ENCODE measurements around the gene TOMM7.

TOMM7 gene

DNA sequence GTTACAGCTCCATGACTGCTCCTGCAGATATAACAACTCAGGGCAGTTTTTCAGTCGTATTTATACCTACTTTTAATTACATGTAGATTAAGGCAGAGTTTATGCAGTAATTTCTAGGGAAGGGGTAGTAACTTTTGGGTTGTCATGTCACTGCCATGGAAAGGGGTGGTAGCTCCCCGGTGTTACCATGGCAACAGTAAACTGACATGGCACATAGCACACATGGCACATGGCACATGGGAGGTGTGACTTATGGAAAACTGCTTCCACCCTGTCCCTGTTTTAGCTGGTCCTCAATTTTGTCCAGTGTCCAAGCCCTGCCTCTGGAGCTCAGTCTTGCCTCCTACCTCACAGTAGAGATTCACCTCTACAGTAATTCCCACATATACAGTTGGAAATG lies 3.9 kb upstream of the TOMM7 start:
- peaks cover 6 to 7% of the 10 kb centered on the region in 2 donors for H3K27me3 ChIP-seq (ENCODE audit: control insufficient read depth in 2 of 2, insufficient read depth in 2 of 2, low read length in 2 of 2)
- no peaks in the 10 kb centered on the region for H3K9me3 ChIP-seq (ENCODE audit: control insufficient read depth in 2 of 2, low read length in 2 of 2)
- peaks cover 3% of the 10 kb centered on the region in 2 donors for H3K4me1 ChIP-seq (ENCODE audit: control insufficient read depth in 2 of 2, insufficient read depth in 2 of 2, low read length in 2 of 2)
- H3K4me3 ChIP-seq (ENCODE audit: low read length in 2 of 2) = no peak overlapping the region
- no peak overlapping the region for H3K27ac ChIP-seq (ENCODE audit: low read depth in 2 of 2, low read length in 2 of 2)
- no peaks in the 10 kb centered on the region for H3K36me3 ChIP-seq (ENCODE audit: control insufficient read depth in 2 of 2, insufficient read depth in 2 of 2, low read length in 2 of 2)
- no peak overlapping the region for H3K9ac ChIP-seq (ENCODE audit: low read depth in 1 of 2, low read length in 2 of 2)

DNA sequence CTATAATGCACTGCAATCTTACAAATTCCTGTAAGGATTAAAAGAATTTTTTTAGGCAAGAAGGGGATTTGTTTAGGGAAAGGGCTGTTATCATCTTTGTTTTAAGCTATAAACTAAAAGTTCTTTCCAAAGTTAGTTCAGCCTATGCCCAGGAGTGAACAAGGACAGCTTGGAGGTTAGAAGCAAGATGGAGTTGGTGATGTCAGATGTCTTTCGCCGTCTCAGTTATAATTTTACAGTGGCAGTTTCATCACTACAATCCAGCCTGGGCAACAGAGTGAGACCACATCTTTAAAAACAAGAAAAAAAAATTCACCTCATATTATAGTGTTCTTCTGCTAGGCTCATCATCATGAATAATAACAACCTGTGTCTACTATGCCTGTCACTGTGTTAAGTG lies 2.1 kb upstream of the TOMM7 start:
- H3K9me3 ChIP-seq (ENCODE audit: control insufficient read depth in 2 of 2, low read length in 2 of 2) = no peaks in the 10 kb centered on the region
- H3K4me3 ChIP-seq (ENCODE audit: low read length in 2 of 2) = no peak overlapping the region
- H3K9ac ChIP-seq (ENCODE audit: low read depth in 1 of 2, low read length in 2 of 2) = no peak overlapping the region
- no peak overlapping the region for H3K27ac ChIP-seq (ENCODE audit: low read depth in 2 of 2, low read length in 2 of 2)
- peaks cover 3 to 5% of the 10 kb centered on the region in 2 donors for H3K4me1 ChIP-seq (ENCODE audit: control insufficient read depth in 2 of 2, insufficient read depth in 2 of 2, low read length in 2 of 2)
- H3K27me3 ChIP-seq (ENCODE audit: control insufficient read depth in 2 of 2, insufficient read depth in 2 of 2, low read length in 2 of 2) = peaks cover 6 to 7% of the 10 kb centered on the region in 2 donors
- no peaks in the 10 kb centered on the region for H3K36me3 ChIP-seq (ENCODE audit: control insufficient read depth in 2 of 2, insufficient read depth in 2 of 2, low read length in 2 of 2)

DNA sequence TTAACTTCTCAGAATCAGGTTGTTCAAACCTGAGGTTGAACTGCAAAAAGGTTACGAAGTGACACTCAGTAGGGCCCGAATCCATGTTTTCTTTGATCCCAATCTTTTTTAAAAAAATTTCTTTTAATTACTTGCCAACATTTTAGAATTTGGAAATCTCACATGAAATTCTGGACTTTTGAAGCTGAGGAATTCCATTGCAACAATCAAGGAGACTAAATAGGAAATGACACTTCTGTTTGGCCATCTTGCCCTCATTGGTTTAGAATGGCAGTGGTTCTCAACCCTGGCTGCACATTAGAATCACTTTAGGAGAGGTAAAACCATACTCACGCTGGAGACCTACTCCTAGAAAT lies 471 bp upstream of the TOMM7 start:
- Histone ChIP-seq H3K9ac (ENCODE audit: low read depth in 1 of 2, low read length in 2 of 2) (peak overlapping the region in 1 of 2 donors; percentile 82), H3K36me3 (ENCODE audit: control insufficient read depth in 2 of 2, insufficient read depth in 2 of 2, low read length in 2 of 2) (no peaks in the 10 kb centered on the region), H3K9me3 (ENCODE audit: control insufficient read depth in 2 of 2, low read length in 2 of 2) (no peaks in the 10 kb centered on the region), H3K4me3 (ENCODE audit: low read length in 2 of 2) (peak overlapping the region; percentile 93 to 99), H3K4me1 (ENCODE audit: control insufficient read depth in 2 of 2, insufficient read depth in 2 of 2, low read length in 2 of 2) (peaks cover 3 to 5% of the 10 kb centered on the region in 2 donors), H3K27ac (ENCODE audit: low read depth in 2 of 2, low read length in 2 of 2) (peak overlapping the region; percentile 19 to 63), H3K27me3 (ENCODE audit: control insufficient read depth in 2 of 2, insufficient read depth in 2 of 2, low read length in 2 of 2) (peaks cover 6 to 7% of the 10 kb centered on the region in 2 donors)

DNA sequence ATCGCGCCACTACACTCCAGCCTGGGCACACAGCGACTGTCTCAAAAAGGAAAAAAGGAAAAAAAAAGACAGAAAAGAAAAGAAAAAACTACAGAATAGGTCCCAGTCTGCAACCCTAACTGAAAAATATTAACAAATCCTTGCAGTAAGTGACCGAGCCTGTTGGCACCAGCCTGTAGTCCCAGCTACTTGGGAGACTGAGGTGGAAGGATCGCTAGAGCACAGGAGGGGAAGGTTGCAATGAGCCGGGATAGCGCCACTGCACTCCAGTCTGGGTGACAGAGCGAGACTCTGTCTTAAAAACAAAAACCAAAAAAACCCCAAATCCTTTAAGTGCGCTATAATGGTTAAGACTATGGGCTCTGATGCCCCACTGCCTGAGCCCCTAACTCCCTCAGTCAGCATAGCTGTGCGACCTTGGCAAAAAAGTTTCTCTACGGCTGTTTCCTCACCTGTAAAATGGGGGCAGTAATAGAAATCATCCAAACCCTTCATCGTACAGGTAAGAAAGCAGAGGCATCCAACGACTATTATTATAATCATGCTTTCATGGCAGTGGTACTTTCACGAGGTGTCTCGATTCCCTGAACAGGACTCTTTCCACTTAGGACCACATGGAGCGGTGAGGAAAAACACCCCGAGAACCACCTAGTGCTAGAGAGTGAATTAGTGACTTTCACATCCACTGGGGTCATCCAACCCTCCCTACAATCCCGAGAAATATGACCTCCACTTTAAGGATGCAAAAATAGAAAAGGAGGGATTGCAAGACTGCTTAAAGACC lies 755 bp downstream of the TOMM7 start:
- H3K36me3 ChIP-seq (ENCODE audit: control insufficient read depth in 2 of 2, insufficient read depth in 2 of 2, low read length in 2 of 2) = peaks cover 2 to 6% of the 10 kb centered on the region in 2 donors
- H3K27me3 ChIP-seq (ENCODE audit: control insufficient read depth in 2 of 2, insufficient read depth in 2 of 2, low read length in 2 of 2) = peaks cover 3 to 7% of the 10 kb centered on the region in 2 donors
- peaks cover 3 to 5% of the 10 kb centered on the region in 2 donors for H3K4me1 ChIP-seq (ENCODE audit: control insufficient read depth in 2 of 2, insufficient read depth in 2 of 2, low read length in 2 of 2)
- H3K9ac ChIP-seq (ENCODE audit: low read depth in 1 of 2, low read length in 2 of 2) = peak overlapping the region; percentile 82 to 97
- no peaks in the 10 kb centered on the region for H3K9me3 ChIP-seq (ENCODE audit: control insufficient read depth in 2 of 2, low read length in 2 of 2)
- H3K4me3 ChIP-seq (ENCODE audit: low read length in 2 of 2) = peak overlapping the region; percentile 93 to 99
- peak overlapping the region in 1 of 2 donors; percentile 77 for H3K27ac ChIP-seq (ENCODE audit: low read depth in 2 of 2, low read length in 2 of 2)

DNA sequence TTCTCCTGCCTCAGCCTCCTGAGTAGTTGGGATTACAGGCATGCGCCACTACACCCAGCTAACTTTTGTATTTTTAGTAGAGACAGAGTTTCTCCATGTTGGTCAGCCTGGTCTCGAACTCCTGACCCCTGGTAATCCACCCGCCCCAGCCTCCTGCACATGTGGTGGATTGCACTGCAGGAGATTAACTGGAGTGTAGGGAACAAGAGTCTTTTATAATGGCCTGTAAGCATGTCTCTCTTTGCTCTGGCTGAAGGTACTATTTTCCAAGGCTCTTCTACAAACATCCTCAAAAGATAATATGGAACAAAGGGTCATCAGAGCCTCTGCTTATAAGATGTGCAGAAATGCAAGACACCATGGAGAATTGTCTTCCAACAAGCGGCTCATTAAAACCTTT lies 3.2 kb downstream of the TOMM7 start:
- Histone ChIP-seq H3K4me1 (ENCODE audit: control insufficient read depth in 2 of 2, insufficient read depth in 2 of 2, low read length in 2 of 2) (peaks cover 3 to 5% of the 10 kb centered on the region in 2 donors), H3K9me3 (ENCODE audit: control insufficient read depth in 2 of 2, low read length in 2 of 2) (no peaks in the 10 kb centered on the region), H3K9ac (ENCODE audit: low read depth in 1 of 2, low read length in 2 of 2) (no peak overlapping the region), H3K27me3 (ENCODE audit: control insufficient read depth in 2 of 2, insufficient read depth in 2 of 2, low read length in 2 of 2) (no peaks in the 10 kb centered on the region), H3K36me3 (ENCODE audit: control insufficient read depth in 2 of 2, insufficient read depth in 2 of 2, low read length in 2 of 2) (peaks cover 19% of the 10 kb centered on the region in 2 donors), H3K27ac (ENCODE audit: low read depth in 2 of 2, low read length in 2 of 2) (no peak overlapping the region), H3K4me3 (ENCODE audit: low read length in 2 of 2) (no peak overlapping the region)

DNA sequence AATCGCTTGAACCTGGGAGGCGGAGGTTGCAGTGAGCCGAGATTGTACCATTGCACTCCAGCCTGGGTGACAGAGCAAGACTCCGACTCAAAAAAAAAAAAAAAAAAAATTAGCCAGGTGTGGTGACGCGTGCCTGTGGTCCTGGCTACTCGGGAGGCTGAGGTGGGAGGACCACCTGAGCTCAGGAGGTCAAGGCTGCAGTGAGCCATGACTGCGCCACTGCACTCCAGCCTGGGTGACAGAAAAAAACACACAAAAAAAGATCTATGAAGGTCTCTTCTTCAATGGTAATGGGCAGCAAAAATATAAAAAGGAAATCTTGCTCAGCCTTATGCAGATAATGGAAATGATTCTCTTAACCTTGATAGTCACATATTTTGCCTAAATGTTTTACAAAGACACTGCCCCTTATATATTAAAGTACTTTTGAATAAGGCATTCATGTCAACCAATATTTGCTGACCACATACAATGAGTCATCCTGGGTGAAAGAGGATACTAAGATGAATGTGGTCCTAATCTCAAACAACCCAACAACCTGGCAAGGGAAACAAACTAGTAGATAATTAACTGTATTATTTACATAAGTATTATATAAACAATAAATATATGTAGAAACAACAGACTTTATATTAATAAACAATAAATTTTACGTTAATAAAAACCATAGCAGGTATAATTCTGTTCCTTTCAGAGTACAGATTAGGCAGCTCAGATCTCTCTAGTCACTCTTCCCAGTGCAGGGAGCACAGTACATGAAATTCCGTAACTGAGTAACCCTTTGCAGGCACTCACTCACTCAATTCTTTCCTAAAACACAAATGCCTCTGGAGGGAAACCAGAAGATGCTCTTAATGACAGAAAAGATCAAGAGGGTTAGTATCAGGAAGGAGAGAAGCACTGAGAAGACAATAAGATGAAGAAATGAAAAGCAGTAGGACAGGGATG lies 8.1 kb downstream of the TOMM7 start:
- H3K4me3 ChIP-seq (ENCODE audit: low read length in 2 of 2) = no peak overlapping the region
- H3K9ac ChIP-seq (ENCODE audit: low read depth in 1 of 2, low read length in 2 of 2) = no peak overlapping the region
- H3K27me3 ChIP-seq (ENCODE audit: control insufficient read depth in 2 of 2, insufficient read depth in 2 of 2, low read length in 2 of 2) = no peaks in the 10 kb centered on the region
- H3K9me3 ChIP-seq (ENCODE audit: control insufficient read depth in 2 of 2, low read length in 2 of 2) = no peaks in the 10 kb centered on the region
- H3K27ac ChIP-seq (ENCODE audit: low read depth in 2 of 2, low read length in 2 of 2) = no peak overlapping the region
- no peaks in the 10 kb centered on the region for H3K4me1 ChIP-seq (ENCODE audit: control insufficient read depth in 2 of 2, insufficient read depth in 2 of 2, low read length in 2 of 2)
- peaks cover 23 to 27% of the 10 kb centered on the region in 2 donors for H3K36me3 ChIP-seq (ENCODE audit: control insufficient read depth in 2 of 2, insufficient read depth in 2 of 2, low read length in 2 of 2)

DNA sequence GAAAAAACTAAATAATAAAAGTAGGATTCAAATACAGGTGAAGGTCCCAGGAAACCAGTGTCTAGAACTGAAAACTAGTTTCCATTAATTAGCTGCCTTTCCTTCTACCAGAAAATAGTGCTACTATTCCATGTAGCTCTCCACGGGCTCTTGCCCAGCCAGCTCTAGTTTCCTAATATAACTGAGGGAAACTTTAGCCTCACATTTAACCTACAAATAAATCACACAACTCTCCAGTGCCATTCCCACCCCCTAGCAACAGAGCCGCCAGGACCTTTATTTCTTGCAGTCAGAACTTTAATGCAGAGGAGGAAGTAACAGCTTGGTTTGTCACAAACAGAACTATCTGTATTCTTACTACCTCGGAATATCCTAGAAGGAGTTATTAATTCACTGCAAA lies 10.3 kb downstream of the TOMM7 start:
- Histone ChIP-seq H3K4me3 (ENCODE audit: low read length in 2 of 2) (no peak overlapping the region), H3K27ac (ENCODE audit: low read depth in 2 of 2, low read length in 2 of 2) (no peak overlapping the region), H3K9ac (ENCODE audit: low read depth in 1 of 2, low read length in 2 of 2) (no peak overlapping the region), H3K9me3 (ENCODE audit: control insufficient read depth in 2 of 2, low read length in 2 of 2) (no peaks in the 10 kb centered on the region), H3K27me3 (ENCODE audit: control insufficient read depth in 2 of 2, insufficient read depth in 2 of 2, low read length in 2 of 2) (no peaks in the 10 kb centered on the region), H3K36me3 (ENCODE audit: control insufficient read depth in 2 of 2, insufficient read depth in 2 of 2, low read length in 2 of 2) (peaks cover 21 to 27% of the 10 kb centered on the region in 2 donors), H3K4me1 (ENCODE audit: control insufficient read depth in 2 of 2, insufficient read depth in 2 of 2, low read length in 2 of 2) (no peaks in the 10 kb centered on the region)

DNA sequence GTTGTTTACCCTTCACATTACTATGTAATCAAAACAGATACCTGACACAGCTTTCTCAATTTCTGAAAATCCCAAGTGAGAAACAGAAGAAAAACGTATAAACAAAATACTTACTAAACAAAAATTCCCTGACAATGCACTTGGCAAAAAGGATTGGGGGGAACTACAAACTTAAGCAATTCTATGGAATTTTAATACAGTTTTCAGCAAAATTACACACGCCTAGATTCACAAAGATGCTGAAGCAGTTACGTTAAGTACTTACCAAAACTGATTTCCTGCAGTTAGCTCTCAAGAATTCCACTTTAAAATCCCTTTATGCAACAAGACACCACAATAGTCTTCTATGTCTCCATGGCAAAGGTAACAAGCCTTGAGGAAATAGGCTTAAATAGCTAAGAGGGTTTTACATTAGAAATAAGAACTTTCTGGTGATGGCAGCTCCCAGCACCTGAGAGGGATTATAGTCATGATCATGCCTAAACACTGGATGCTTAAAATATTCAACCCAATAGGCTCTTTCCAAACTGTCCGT lies 10.8 kb downstream of the TOMM7 start:
- no peaks in the 10 kb centered on the region for H3K9me3 ChIP-seq (ENCODE audit: control insufficient read depth in 2 of 2, low read length in 2 of 2)
- no peaks in the 10 kb centered on the region for H3K27me3 ChIP-seq (ENCODE audit: control insufficient read depth in 2 of 2, insufficient read depth in 2 of 2, low read length in 2 of 2)
- H3K27ac ChIP-seq (ENCODE audit: low read depth in 2 of 2, low read length in 2 of 2) = no peak overlapping the region
- no peaks in the 10 kb centered on the region for H3K4me1 ChIP-seq (ENCODE audit: control insufficient read depth in 2 of 2, insufficient read depth in 2 of 2, low read length in 2 of 2)
- H3K36me3 ChIP-seq (ENCODE audit: control insufficient read depth in 2 of 2, insufficient read depth in 2 of 2, low read length in 2 of 2) = peaks cover 16 to 25% of the 10 kb centered on the region in 2 donors
- no peak overlapping the region for H3K4me3 ChIP-seq (ENCODE audit: low read length in 2 of 2)
- H3K9ac ChIP-seq (ENCODE audit: low read depth in 1 of 2, low read length in 2 of 2) = no peak overlapping the region

DNA sequence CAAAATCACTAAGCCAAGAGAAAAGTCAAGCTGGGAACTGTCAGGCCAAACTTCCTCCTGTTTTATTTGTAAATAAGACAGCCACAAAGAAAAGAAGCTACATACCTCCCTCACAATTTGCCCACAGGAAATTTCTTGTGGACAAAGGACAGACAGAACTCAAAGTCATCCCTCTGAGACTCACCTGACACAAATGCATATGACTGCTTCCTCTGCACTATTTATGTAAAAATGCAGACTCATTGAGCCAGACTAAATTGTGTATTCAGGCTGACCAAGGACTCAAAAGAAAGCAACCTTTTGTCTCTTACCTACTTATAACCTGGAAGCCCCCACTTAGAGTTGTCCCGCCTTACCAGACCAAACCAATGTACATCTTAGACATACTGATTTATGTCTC lies 11.8 kb downstream of the TOMM7 start:
- no peaks in the 10 kb centered on the region for H3K9me3 ChIP-seq (ENCODE audit: control insufficient read depth in 2 of 2, low read length in 2 of 2)
- no peaks in the 10 kb centered on the region for H3K4me1 ChIP-seq (ENCODE audit: control insufficient read depth in 2 of 2, insufficient read depth in 2 of 2, low read length in 2 of 2)
- no peak overlapping the region for H3K4me3 ChIP-seq (ENCODE audit: low read length in 2 of 2)
- H3K27ac ChIP-seq (ENCODE audit: low read depth in 2 of 2, low read length in 2 of 2) = no peak overlapping the region
- H3K27me3 ChIP-seq (ENCODE audit: control insufficient read depth in 2 of 2, insufficient read depth in 2 of 2, low read length in 2 of 2) = no peaks in the 10 kb centered on the region
- H3K9ac ChIP-seq (ENCODE audit: low read depth in 1 of 2, low read length in 2 of 2) = no peak overlapping the region
- H3K36me3 ChIP-seq (ENCODE audit: control insufficient read depth in 2 of 2, insufficient read depth in 2 of 2, low read length in 2 of 2) = peaks cover 8 to 18% of the 10 kb centered on the region in 2 donors

Data from mucosa of rectum (tissue), 2 donors.